HG02798 (cell line): Measurements from ENCODE around the gene GYS1.
"Not testable (repeated sequence)": the region's sequence is repeated elsewhere in the genome, so short reads cannot be mapped to it uniquely, and the experiment has no call there.

Experiments used
- ATAC-seq: cut with Tn5 transposase; IDR thresholded peaks from one replicate; pipeline ENCODE4 v1.9.1; 2021; ENCODE audit warnings: mild to moderate bottlenecking; ENCODE audit not compliant: unreplicated experiment, poor library complexity

Gene GYS1

GRCh38 chr19:48993175-48994034 lies at the start of gene GYS1, which contains the start of gene RUVBL2:
TSS of gene GYS1 (minus strand) at chr19:48993309. CDS start at chr19:48993112, 197 bp downstream.
TSS of gene RUVBL2 (plus strand) at chr19:48993887. CDS start at chr19:48993912, 25 bp downstream.
- ATAC-seq: peak; percentile 93

GRCh38 chr19:49042666-49043065 lies 49.6 kb upstream of the GYS1 start:
- ATAC-seq: not testable (repeated sequence)

GRCh38 chr19:49042177-49042576 lies 49.1 kb upstream of the GYS1 start:
- ATAC-seq: no peak

GRCh38 chr19:49039736-49040135 lies 46.6 kb upstream of the GYS1 start:
- not testable (repeated sequence) for ATAC-seq

GRCh38 chr19:49038557-49039276 lies 45.6 kb upstream of the GYS1 start:
- not testable (repeated sequence) for ATAC-seq

- ATAC-seq: not testable (repeated sequence)
Observed at GRCh38 chr19:49038111-49038510, 45.0 kb upstream of the GYS1 start.

GRCh38 chr19:49036815-49037214 lies 43.7 kb upstream of the GYS1 start, which contains the start of gene CGB1:
TSS of gene CGB1 (minus strand) at chr19:49036895. CDS start at chr19:49036711, 184 bp downstream.
- not testable (repeated sequence) for ATAC-seq

- not testable (repeated sequence) for ATAC-seq
Observed at GRCh38 chr19:49031642-49032301, 38.7 kb upstream of the GYS1 start, which contains the start of gene CGB2. TSS of gene CGB2 (plus strand) at chr19:49031890. CDS start at chr19:49032096, 206 bp downstream.

GRCh38 chr19:49030323-49030722 lies 37.2 kb upstream of the GYS1 start:
- not testable (repeated sequence) for ATAC-seq

GRCh38 chr19:49029749-49030148 lies 36.6 kb upstream of the GYS1 start:
- ATAC-seq: not testable (repeated sequence)

- not testable (repeated sequence) for ATAC-seq
Observed at GRCh38 chr19:49028686-49029085, 35.6 kb upstream of the GYS1 start.

GRCh38 chr19:49025599-49025998 lies 32.5 kb upstream of the GYS1 start:
- not testable (repeated sequence) for ATAC-seq

- ATAC-seq: not testable (repeated sequence)
Observed at GRCh38 chr19:49025088-49025487, 32.0 kb upstream of the GYS1 start.

GRCh38 chr19:49024233-49024632 lies 31.1 kb upstream of the GYS1 start, which contains the start of gene CGB3:
TSS of gene CGB3 (minus strand) at chr19:49024333. CDS start at chr19:49023971, 362 bp downstream.
- ATAC-seq: not testable (repeated sequence)

GRCh38 chr19:49022116-49022515 lies 29.0 kb upstream of the GYS1 start:
- no peak for ATAC-seq

- ATAC-seq: no peak
Observed at GRCh38 chr19:49020931-49021895, 28.1 kb upstream of the GYS1 start.

GRCh38 chr19:49020342-49020741 lies 27.2 kb upstream of the GYS1 start:
- no peak for ATAC-seq

GRCh38 chr19:49019242-49019932 lies 26.3 kb upstream of the GYS1 start:
- ATAC-seq: no peak
